Measurements from ENCODE around the gene GPR176. TPM values are rescaled to one million over a fixed set of nuclear protein-coding genes. Genes with fewer than 3 reads are reported as not detected.

The GPR176 gene
- polyA plus RNA-seq, 1 of the 3 experiments (the other 2 are of a cell fraction), result 21.9 TPM

DNA sequence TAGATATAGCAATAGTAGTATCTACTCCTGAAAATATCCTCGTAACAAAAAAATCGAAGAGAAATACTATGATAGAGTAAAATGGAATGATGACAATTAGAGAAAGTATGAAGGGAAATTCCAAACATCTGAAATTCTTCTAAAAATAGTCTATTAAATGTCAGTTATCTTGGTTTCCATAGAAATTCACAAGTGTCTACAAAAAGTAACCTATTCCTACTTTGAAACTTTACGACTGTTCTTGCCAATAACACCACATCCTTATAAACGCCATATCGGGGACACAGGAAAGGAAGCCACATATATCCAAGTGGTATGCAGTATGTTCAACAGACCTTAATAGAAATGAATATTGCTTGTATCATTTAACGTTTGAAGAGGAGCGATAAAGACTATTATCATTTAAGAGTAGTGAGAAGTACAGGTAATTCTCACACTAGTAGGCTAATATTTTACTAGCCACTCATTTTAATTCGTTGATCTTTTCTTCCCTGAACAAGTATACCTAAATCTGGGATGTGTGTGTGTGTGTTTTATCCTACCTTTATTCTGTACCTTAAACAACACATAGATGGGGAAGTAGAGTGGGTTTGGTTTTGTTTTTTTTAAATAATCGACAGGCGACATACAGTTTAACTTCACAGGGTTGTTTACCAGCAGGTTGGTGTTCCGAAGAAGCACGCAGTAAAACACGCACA is 1.2 kb downstream of the GPR176 start:
- no peak for DNase-seq
- 29% methylated on average over 13 of the region's 13 CpGs for WGBS (ENCODE audit: low lambda C conversion rate)
- Histone ChIP-seq H3K4me3 (ENCODE audit: low read depth in 2 of 2, low read length in 1 of 2) (peak overlapping the region; percentile 71 to 92), H3K9me3 (0 out of 2 replicates have a peak, but pooled peaks cover 4% of the 10 kb centered on the region), H3K4me2 (peak overlapping the region; percentile 99), H3K9ac (peak overlapping the region; percentile 99), H3K4me1 (ENCODE audit: control insufficient read depth in 1 of 2, insufficient read depth in 2 of 2, low read depth in 1 of 2, low read length in 1 of 2) (peaks cover 0 to 5% of the 10 kb centered on the region in 2 experiments; a peak in 2 of 4 replicates), H2AFZ (ENCODE audit: low read depth) (no peak overlapping the region), H3K79me2 (ENCODE audit: insufficient read depth) (peaks cover 65% of the 10 kb centered on the region), H3F3A (replicated peaks; ENCODE audit: insufficient read depth) (peaks cover 28% of the 10 kb centered on the region), H3K36me3 (replicated peaks in 1 of 2; ENCODE audit: control insufficient read depth in 1 of 2, insufficient read depth in 2 of 2, low read length in 1 of 2) (peaks cover 0 to 25% of the 10 kb centered on the region in 2 experiments), H3K9me2 (no peaks in the 10 kb centered on the region), H3K27ac (ENCODE audit: low read depth in 2 of 2, low read length in 1 of 2) (peak overlapping the region; percentile 45 to 96; a peak in 3 of 4 replicates), H3K27me3 (ENCODE audit: insufficient read depth) (no peaks in the 10 kb centered on the region), H4K20me1 (ENCODE audit: insufficient read depth) (no peaks in the 10 kb centered on the region)
- TF ChIP-seq, protein P1, sequence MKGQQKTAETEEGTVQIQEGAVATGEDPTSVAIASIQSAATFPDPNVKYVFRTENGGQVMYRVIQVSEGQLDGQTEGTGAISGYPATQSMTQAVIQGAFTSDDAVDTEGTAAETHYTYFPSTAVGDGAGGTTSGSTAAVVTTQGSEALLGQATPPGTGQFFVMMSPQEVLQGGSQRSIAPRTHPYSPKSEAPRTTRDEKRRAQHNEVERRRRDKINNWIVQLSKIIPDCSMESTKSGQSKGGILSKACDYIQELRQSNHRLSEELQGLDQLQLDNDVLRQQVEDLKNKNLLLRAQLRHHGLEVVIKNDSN (IDR thresholded peaks at IDR 0.05; ENCODE audit: borderline replicate concordance, low read depth), result no peak
- TF ChIP-seq FOXM1 (IDR thresholded peaks at IDR 0.05; ENCODE audit: low read depth) (no peak), EZH2phosphoT487 (IDR thresholded peaks at IDR 0.05; ENCODE audit: borderline replicate concordance, low read depth) (no peak), MXI1 (IDR thresholded peaks at IDR 0.05; ENCODE audit: low read depth, low read length) (no peak), RCOR1 (IDR thresholded peaks at IDR 0.05; ENCODE audit: low read length) (no peak), FOXJ3 (CRISPR knock-in tag; IDR thresholded peaks at IDR 0.05) (no peak), GABPA (IDR thresholded peaks at IDR 0.05; ENCODE audit: low read depth) (no peak), SMC3 (IDR thresholded peaks at IDR 0.05; ENCODE audit: low read depth, low read length) (no peak), NFIC (IDR thresholded peaks at IDR 0.05; ENCODE audit: borderline replicate concordance) (no peak), POLR2AphosphoS5 (IDR thresholded peaks at IDR 0.05; ENCODE audit: low read depth, low read length) (0 out of 2 replicates have a peak, but pooled peaks have one; percentile 50), RAD21 (IDR thresholded peaks at IDR 0.05; ENCODE audit: low read length) (no peak), MEF2A (IDR thresholded peaks at IDR 0.05; ENCODE audit: borderline replicate concordance, low read depth) (peak; percentile 88), FOSL2 (IDR thresholded peaks at IDR 0.05; ENCODE audit: borderline replicate concordance, low read depth) (peak; percentile 47), TAF1 (IDR thresholded peaks at IDR 0.05; ENCODE audit: borderline replicate concordance, low read depth, low read length) (0 out of 2 replicates have a peak, but pooled peaks have one; percentile 16), YY1 (IDR thresholded peaks at IDR 0.05; ENCODE audit: low read depth) (no peak), SIN3A (IDR thresholded peaks at IDR 0.05; ENCODE audit: borderline replicate concordance, low read depth, low read length) (no peak), EP300 (IDR thresholded peaks at IDR 0.05; ENCODE audit: borderline replicate concordance in 1 of 2, low read depth in 1 of 2, low read length in 1 of 2) (peak in 1 of 2 experiments; percentile 23; a peak in 1 of 4 replicates), JUND (IDR thresholded peaks at IDR 0.05) (peak; percentile 43; the same call in 1 of the 2 replicates), ELF1 (IDR thresholded peaks at IDR 0.05) (no peak), GATA2 (CRISPR knock-in tag; IDR thresholded peaks at IDR 0.05) (no peak)
- TF ChIP-seq, protein P2, sequence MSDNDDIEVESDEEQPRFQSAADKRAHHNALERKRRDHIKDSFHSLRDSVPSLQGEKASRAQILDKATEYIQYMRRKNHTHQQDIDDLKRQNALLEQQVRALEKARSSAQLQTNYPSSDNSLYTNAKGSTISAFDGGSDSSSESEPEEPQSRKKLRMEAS (IDR thresholded peaks at IDR 0.05; ENCODE audit: low read depth), result no peak
- TF ChIP-seq, protein P3, sequence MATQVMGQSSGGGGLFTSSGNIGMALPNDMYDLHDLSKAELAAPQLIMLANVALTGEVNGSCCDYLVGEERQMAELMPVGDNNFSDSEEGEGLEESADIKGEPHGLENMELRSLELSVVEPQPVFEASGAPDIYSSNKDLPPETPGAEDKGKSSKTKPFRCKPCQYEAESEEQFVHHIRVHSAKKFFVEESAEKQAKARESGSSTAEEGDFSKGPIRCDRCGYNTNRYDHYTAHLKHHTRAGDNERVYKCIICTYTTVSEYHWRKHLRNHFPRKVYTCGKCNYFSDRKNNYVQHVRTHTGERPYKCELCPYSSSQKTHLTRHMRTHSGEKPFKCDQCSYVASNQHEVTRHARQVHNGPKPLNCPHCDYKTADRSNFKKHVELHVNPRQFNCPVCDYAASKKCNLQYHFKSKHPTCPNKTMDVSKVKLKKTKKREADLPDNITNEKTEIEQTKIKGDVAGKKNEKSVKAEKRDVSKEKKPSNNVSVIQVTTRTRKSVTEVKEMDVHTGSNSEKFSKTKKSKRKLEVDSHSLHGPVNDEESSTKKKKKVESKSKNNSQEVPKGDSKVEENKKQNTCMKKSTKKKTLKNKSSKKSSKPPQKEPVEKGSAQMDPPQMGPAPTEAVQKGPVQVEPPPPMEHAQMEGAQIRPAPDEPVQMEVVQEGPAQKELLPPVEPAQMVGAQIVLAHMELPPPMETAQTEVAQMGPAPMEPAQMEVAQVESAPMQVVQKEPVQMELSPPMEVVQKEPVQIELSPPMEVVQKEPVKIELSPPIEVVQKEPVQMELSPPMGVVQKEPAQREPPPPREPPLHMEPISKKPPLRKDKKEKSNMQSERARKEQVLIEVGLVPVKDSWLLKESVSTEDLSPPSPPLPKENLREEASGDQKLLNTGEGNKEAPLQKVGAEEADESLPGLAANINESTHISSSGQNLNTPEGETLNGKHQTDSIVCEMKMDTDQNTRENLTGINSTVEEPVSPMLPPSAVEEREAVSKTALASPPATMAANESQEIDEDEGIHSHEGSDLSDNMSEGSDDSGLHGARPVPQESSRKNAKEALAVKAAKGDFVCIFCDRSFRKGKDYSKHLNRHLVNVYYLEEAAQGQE (IDR thresholded peaks at IDR 0.05; ENCODE audit: low read depth, low read length), result no peak
- TF ChIP-seq, protein P4, sequence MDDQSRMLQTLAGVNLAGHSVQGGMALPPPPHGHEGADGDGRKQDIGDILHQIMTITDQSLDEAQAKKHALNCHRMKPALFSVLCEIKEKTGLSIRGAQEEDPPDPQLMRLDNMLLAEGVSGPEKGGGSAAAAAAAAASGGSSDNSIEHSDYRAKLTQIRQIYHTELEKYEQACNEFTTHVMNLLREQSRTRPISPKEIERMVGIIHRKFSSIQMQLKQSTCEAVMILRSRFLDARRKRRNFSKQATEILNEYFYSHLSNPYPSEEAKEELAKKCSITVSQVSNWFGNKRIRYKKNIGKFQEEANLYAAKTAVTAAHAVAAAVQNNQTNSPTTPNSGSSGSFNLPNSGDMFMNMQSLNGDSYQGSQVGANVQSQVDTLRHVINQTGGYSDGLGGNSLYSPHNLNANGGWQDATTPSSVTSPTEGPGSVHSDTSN (IDR thresholded peaks at IDR 0.05), result peak; percentile 25; the same call in 1 of the 2 replicates
- TF ChIP-seq, protein P5, sequence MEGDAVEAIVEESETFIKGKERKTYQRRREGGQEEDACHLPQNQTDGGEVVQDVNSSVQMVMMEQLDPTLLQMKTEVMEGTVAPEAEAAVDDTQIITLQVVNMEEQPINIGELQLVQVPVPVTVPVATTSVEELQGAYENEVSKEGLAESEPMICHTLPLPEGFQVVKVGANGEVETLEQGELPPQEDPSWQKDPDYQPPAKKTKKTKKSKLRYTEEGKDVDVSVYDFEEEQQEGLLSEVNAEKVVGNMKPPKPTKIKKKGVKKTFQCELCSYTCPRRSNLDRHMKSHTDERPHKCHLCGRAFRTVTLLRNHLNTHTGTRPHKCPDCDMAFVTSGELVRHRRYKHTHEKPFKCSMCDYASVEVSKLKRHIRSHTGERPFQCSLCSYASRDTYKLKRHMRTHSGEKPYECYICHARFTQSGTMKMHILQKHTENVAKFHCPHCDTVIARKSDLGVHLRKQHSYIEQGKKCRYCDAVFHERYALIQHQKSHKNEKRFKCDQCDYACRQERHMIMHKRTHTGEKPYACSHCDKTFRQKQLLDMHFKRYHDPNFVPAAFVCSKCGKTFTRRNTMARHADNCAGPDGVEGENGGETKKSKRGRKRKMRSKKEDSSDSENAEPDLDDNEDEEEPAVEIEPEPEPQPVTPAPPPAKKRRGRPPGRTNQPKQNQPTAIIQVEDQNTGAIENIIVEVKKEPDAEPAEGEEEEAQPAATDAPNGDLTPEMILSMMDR (IDR thresholded peaks at IDR 0.05), result no peak
- POLR2A ChIA-PET, result interaction anchor here (1.8 kb wide), 1 partner anchor 11 kb away, joined by 6 read pairs; no protein-coding TSS in a partner anchor
- CTCF ChIA-PET, result interaction anchor here (0.8 to 1.3 kb wide), 2 partner anchors 13 to 31 kb away, joined by 3 to 4 read pairs; no protein-coding TSS in a partner anchor

Measured in SK-N-SH (cell line).